A549 (cell line): ENCODE results near the gene PCSK7. TPM values are rescaled to one million over a fixed set of nuclear protein-coding genes. Genes with fewer than 3 reads are reported as not detected.
"Not testable (repeated sequence)": the region's sequence is repeated elsewhere in the genome, so short reads cannot be mapped to it uniquely, and the experiment has no call there.

Source experiments
- ATAC-seq, 2 experiments: fragments of 200-7000 bp in 1 of 2; fragments of >200 bp in 1 of 2; cut with Nextera tagmentation in 1 of 2; cut with Tn5 transposase in 1 of 2; 3 replicates each; pipeline versions ENCODE4 v1.8.0 to v1.9.1; 2018 to 2020; ENCODE audit warnings: mild to moderate bottlenecking in 1 of 2, moderate library complexity in 1 of 2
- CTCF ChIA-PET: fragments of 300-600 bp; sonication (Branson Sonifier 250); formaldehyde crosslinking; extraction: SDS; loops from one replicate; lab custom pipeline; 2021; ENCODE audit warnings: antibody characterized with exemption, inconsistent platforms; lab: Yijun Ruan, JAX
- POLR2A ChIA-PET: fragments of 350-600 bp; formaldehyde crosslinking; extraction: SDS; loops from one replicate; lab custom pipeline; 2021; ENCODE audit warnings: antibody characterized with exemption, inconsistent platforms; lab: Yijun Ruan, JAX
- DNase-seq, 2 experiments: peaks; one replicate each; pipeline versions ENCODE4 v3.0.0 to v3.0.0-alpha.2; 2011 to 2016; ENCODE audit warnings: low read depth in 1 of 2, low spot score in 1 of 2
- FAIRE-seq: peaks from 2 replicates; lab custom pipeline; 2011; peaks lifted over from hg19 to GRCh38; lab: Jason Lieb, UNC
- H3K27ac ChIP-seq, 2 experiments: fragments of >200 bp; sonication (Bioruptor Twin); formaldehyde crosslinking; 3 replicates each; pipeline ENCODE4 v1.5.1; 2016 to 2017
- H3K4me1 ChIP-seq: fragments of >200 bp; sonication (Bioruptor Twin); formaldehyde crosslinking; 3 replicates; pipeline ENCODE4 v1.6.1; 2016
- H3K4me2 ChIP-seq: fragments of >200 bp; sonication (Bioruptor Twin); formaldehyde crosslinking; 3 replicates; pipeline ENCODE4 v1.6.1; 2016
- H3K4me3 ChIP-seq: fragments of >200 bp; sonication (Bioruptor Twin); formaldehyde crosslinking; 3 replicates; pipeline ENCODE4 v1.5.1; 2016
- H3K9me3 ChIP-seq: fragments of >200 bp; sonication (Bioruptor Twin); formaldehyde crosslinking; 3 replicates; pipeline ENCODE4 v1.6.1; 2016
- BCL3 ChIP-seq: fragments of >200 bp; sonication (Bioruptor Twin); formaldehyde crosslinking; IDR thresholded peaks from 3 replicates; pipeline ENCODE4 v1.6.1; 2016
- BHLHE40 ChIP-seq: IDR thresholded peaks from 2 replicates; pipeline ENCODE4 v1.6.1; 2012; ENCODE audit warnings: low read depth, low read length, inconsistent platforms
- CEBPB ChIP-seq, 2 experiments: fragments of >200 bp in 1 of 2; sonication (Bioruptor Twin) in 1 of 2; formaldehyde crosslinking in 1 of 2; IDR thresholded peaks; 2 replicates each; pipeline ENCODE4 v1.6.1; 2012 to 2016
- E2F6 ChIP-seq: IDR thresholded peaks from 2 replicates; pipeline ENCODE4 v1.6.1; 2012; ENCODE audit warnings: low read depth, borderline replicate concordance
- ELK1 ChIP-seq: fragments of 150-350 bp; IDR thresholded peaks from 2 replicates; pipeline ENCODE4 v1.6.1; 2014; ENCODE audit warnings: low read depth, mild to moderate bottlenecking, low read length
- EP300 ChIP-seq, 2 experiments: fragments of >200 bp; sonication (Bioruptor Twin); formaldehyde crosslinking; IDR thresholded peaks; 2 replicates in 1 of 2; 3 replicates in 1 of 2; pipeline ENCODE4 v1.6.1; 2016 to 2017
- ESRRA ChIP-seq: fragments of 150-350 bp; IDR thresholded peaks from 2 replicates; pipeline ENCODE4 v1.6.1; 2014; ENCODE audit warnings: mild to moderate bottlenecking, low read length, borderline replicate concordance
- HES2 ChIP-seq: fragments of >200 bp; sonication (Bioruptor Twin); formaldehyde crosslinking; IDR thresholded peaks from 2 replicates; pipeline ENCODE4 v1.6.1; 2016
- HEYL ChIP-seq: fragments of 250-450 bp; sonication (Bioruptor Pico); IDR thresholded peaks from 2 replicates; pipeline ENCODE4 v1.8.0; 2021; ENCODE audit warnings: mild to moderate bottlenecking, moderate library complexity
- HMGXB4 ChIP-seq: fragments of 250-450 bp; sonication (Bioruptor Pico); IDR thresholded peaks from 2 replicates; pipeline ENCODE4 v1.5.0; 2021; ENCODE audit warnings: mild to moderate bottlenecking, moderate library complexity, borderline replicate concordance
- JUNB ChIP-seq: fragments of >200 bp; sonication (Bioruptor Twin); formaldehyde crosslinking; IDR thresholded peaks from 2 replicates; pipeline ENCODE4 v1.6.1; 2016
- KDM1A ChIP-seq: fragments of 200-600 bp; sonication (generic); IDR thresholded peaks from 2 replicates; pipeline ENCODE4 v1.6.1; 2016; ENCODE audit warnings: low read depth, mild to moderate bottlenecking
- NFE2L2 ChIP-seq: fragments of 150-350 bp; conservative IDR thresholded peaks from 2 replicates; pipeline ENCODE4 v1.6.1; 2014; ENCODE audit warnings: low read length
- NPAS2 ChIP-seq: fragments of 250-450 bp; sonication (Bioruptor Pico); IDR thresholded peaks from 2 replicates; pipeline ENCODE4 v1.8.0; 2022; ENCODE audit warnings: mild to moderate bottlenecking, moderate library complexity, borderline replicate concordance
- NR3C1 ChIP-seq: fragments of >200 bp; sonication (Bioruptor Twin); formaldehyde crosslinking; IDR thresholded peaks from 3 replicates; pipeline ENCODE4 v1.6.1; 2017
- PBX3 ChIP-seq: IDR thresholded peaks from 2 replicates; pipeline ENCODE4 v1.6.1; 2012
- PHF8 ChIP-seq: fragments of 200-600 bp; sonication (generic); IDR thresholded peaks from 2 replicates; pipeline ENCODE4 v1.6.1; 2016; ENCODE audit warnings: low read depth, mild to moderate bottlenecking, antibody characterized with exemption, moderate library complexity, borderline replicate concordance
- POLR2A ChIP-seq: IDR thresholded peaks from 2 replicates; pipeline ENCODE4 v1.6.1; 2012; ENCODE audit warnings: mild to moderate bottlenecking, low read length
- RAD21 ChIP-seq, 2 experiments: fragments of >200 bp in 1 of 2; sonication (Bioruptor Twin) in 1 of 2; formaldehyde crosslinking in 1 of 2; IDR thresholded peaks in 1 of 2; conservative IDR thresholded peaks in 1 of 2; 2 replicates in 1 of 2; 3 replicates in 1 of 2; pipeline ENCODE4 v1.6.1; 2012 to 2018; ENCODE audit warnings: inconsistent platforms in 1 of 2
- RARB ChIP-seq: fragments of 250-450 bp; sonication (Bioruptor Pico); IDR thresholded peaks from 2 replicates; pipeline ENCODE4 v1.8.0; 2021; ENCODE audit warnings: mild to moderate bottlenecking, moderate library complexity
- RFX5 ChIP-seq: fragments of 450-650 bp; IDR thresholded peaks from 2 replicates; pipeline ENCODE4 v1.7.1; 2014; ENCODE audit warnings: antibody characterized with exemption, mild to moderate bottlenecking, moderate library complexity
- SMC3 ChIP-seq: fragments of >200 bp; sonication (Bioruptor Twin); formaldehyde crosslinking; IDR thresholded peaks from 3 replicates; pipeline ENCODE4 v1.6.1; 2018; ENCODE audit warnings: inconsistent platforms
- TFCP2L1 ChIP-seq: fragments of 250-450 bp; sonication (Bioruptor Pico); IDR thresholded peaks from 2 replicates; pipeline ENCODE4 v1.5.0; 2021; ENCODE audit warnings: mild to moderate bottlenecking
- ZC3H11A ChIP-seq: fragments of 450-650 bp; IDR thresholded peaks from 2 replicates; pipeline ENCODE4 v1.6.1; 2014; ENCODE audit warnings: antibody characterized with exemption, mild to moderate bottlenecking
- ZSCAN20 ChIP-seq: fragments of 250-450 bp; sonication (Bioruptor Pico); IDR thresholded peaks from 2 replicates; pipeline ENCODE4 v1.8.0; 2022; ENCODE audit warnings: mild to moderate bottlenecking, moderate library complexity
- WGBS: methylation state at CpG from one replicate; pipeline ENCODE4 v1.1.6; 2017; ENCODE audit errors: missing lambda C conversion rate; 5-methylcytosine and 5-hydroxymethylcytosine counted together
- polyA plus RNA-seq, 4 experiments: library from polyadenylated mRNA; depleted of rRNA in 3 of 4; stranded (reverse); fragments of >200 nt; fragmentation: RNase III in 1 of 4; extraction: RNeasy Plus Mini Kit Qiagen cat#74134 plus additional on column Dnase treatment in 1 of 4; gene quantifications; 2 replicates in 3 of 4; 3 replicates in 1 of 4; pipeline ENCODE4 v1.2.3, GENCODE V29; 2011 to 2017

Gene PCSK7
- polyA plus RNA-seq, 2 of the 4 experiments (the other 2 are of a cell fraction), result 9.8 to 17.8 TPM

GRCh38 chr11:117278347-117278746, 46.5 kb upstream of the PCSK7 start:
- no peak for FAIRE-seq
- Histone ChIP-seq H3K4me3 (no peak overlapping the region), H3K27ac (no peak overlapping the region), H3K4me2 (no peak overlapping the region), H3K4me1 (0 out of 3 replicates have a peak, but pooled peaks cover 7% of the 10 kb centered on the region), H3K9me3 (0 out of 3 replicates have a peak, but pooled peaks cover 2% of the 10 kb centered on the region)
- 90% methylated on average over 2 of the region's 2 CpGs for WGBS
- no peak for TF ChIP-seq PHF8
- TF ChIP-seq POLR2A, result no peak
- TF ChIP-seq NR3C1, result no peak
- no peak for TF ChIP-seq ESRRA
- TF ChIP-seq JUNB, result no peak
- no peak for TF ChIP-seq NFE2L2
- no peak for TF ChIP-seq SMC3
- no peak for TF ChIP-seq KDM1A
- no peak for TF ChIP-seq ELK1
- TF ChIP-seq E2F6, result no peak
- TF ChIP-seq EP300 (IDR thresholded peaks at IDR 0.05), result no peak
- no peak for TF ChIP-seq TFCP2L1 (CRISPR knock-in tag)
- no peak for TF ChIP-seq ZC3H11A
- no peak for ATAC-seq
- no peak for DNase-seq
- ChIA-PET CTCF (no interaction called here), POLR2A (no interaction called here)

GRCh38 chr11:117273550-117274289, 41.8 kb upstream of the PCSK7 start:
- peak in 1 of 2 experiments; percentile 20 for DNase-seq
- peak in 1 of 2 experiments; percentile 53; a peak in 2 of 6 replicates for ATAC-seq
- TF ChIP-seq RFX5 (no peak), BCL3 (no peak), ZC3H11A (no peak), ZSCAN20 (CRISPR knock-in tag) (no peak), RARB (CRISPR knock-in tag) (no peak), HMGXB4 (CRISPR knock-in tag) (no peak), HEYL (no peak), PHF8 (no peak), NPAS2 (CRISPR knock-in tag) (no peak), BHLHE40 (no peak), CEBPB (IDR thresholded peaks at IDR 0.05) (no peak), HES2 (no peak), PBX3 (no peak), RAD21 (conservative IDR thresholded peaks at IDR 0.05 in 1 of 2, IDR thresholded peaks at IDR 0.05 in 1 of 2) (no peak), ESRRA (no peak)

GRCh38 chr11:117272175-117272574, 40.3 kb upstream of the PCSK7 start:
- H3K4me1 ChIP-seq, POLR2A ChIA-PET, FAIRE-seq, H3K9me3 ChIP-seq, H3K27ac ChIP-seq, H3K4me2 ChIP-seq, DNase-seq, CTCF ChIA-PET, H3K4me3 ChIP-seq, ATAC-seq: not testable (repeated sequence)
- 95% methylated on average over 5 of the region's 5 CpGs for WGBS

More at GRCh38 chr11:117273550-117274289, 41.8 kb upstream of the PCSK7 start:
- Histone ChIP-seq H3K27ac (no peak overlapping the region), H3K4me3 (no peak overlapping the region), H3K4me2 (no peak overlapping the region), H3K9me3 (0 out of 3 replicates have a peak, but pooled peaks cover 2% of the 10 kb centered on the region), H3K4me1 (no peaks in the 10 kb centered on the region)
- ChIA-PET CTCF (no interaction called here), POLR2A (no interaction called here)
- WGBS, result 74% methylated on average over 9 of the region's 9 CpGs
- no peak for FAIRE-seq
